ENCODE measurements around the gene SLCO1B1. TPM values are rescaled to one million over a fixed set of nuclear protein-coding genes. Genes with fewer than 3 reads are reported as not detected.

SLCO1B1 gene
- total and polyA plus RNA-seq, 2 of the 8 experiments (the other 6 are each of a cell fraction or from before 2014, with no cell fraction given) = 0.13 TPM; not detected in 1

GRCh38 chr12:21138016-21138415 is 7.0 kb downstream of the SLCO1B1 start:
- Histone ChIP-seq H3K36me3 (ENCODE audit: control insufficient read depth in 2 of 4, insufficient read depth in 4 of 4, low read length in 3 of 4) (no peaks in the 10 kb centered on the region; a peak in 2 of 8 replicates), H3K9me3 (ENCODE audit: insufficient read depth in 2 of 2, low read depth in 1 of 2, low read length in 1 of 2) (peaks cover 6 to 8% of the 10 kb centered on the region in 2 experiments; a peak in 3 of 4 replicates), H3K9ac (replicated peaks in 1 of 4; ENCODE audit: extremely low read depth in 1 of 4, low read depth in 3 of 4, low read length in 3 of 4) (no peak overlapping the region), H2AFZ (ENCODE audit: low read length) (no peak overlapping the region), H2BK5ac (ENCODE audit: low read depth, low read length) (no peak overlapping the region), H3K23ac (ENCODE audit: insufficient read length) (no peak overlapping the region), H3K4ac (replicated peaks; ENCODE audit: insufficient read length, low read depth, low read length) (no peak overlapping the region), H2BK15ac (ENCODE audit: low read length) (no peak overlapping the region), H3K4me1 (replicated peaks in 1 of 4; ENCODE audit: control insufficient read depth in 3 of 4, insufficient read depth in 4 of 4, low read length in 3 of 4) (no peaks in the 10 kb centered on the region), H3K23me2 (ENCODE audit: low read depth, low read length) (no peaks in the 10 kb centered on the region), H3K79me1 (ENCODE audit: low read depth, low read length) (no peaks in the 10 kb centered on the region), H4K5ac (ENCODE audit: insufficient read length, low read depth, low read length) (no peak overlapping the region), H3K4me3 (ENCODE audit: extremely low read depth in 1 of 4, insufficient read depth in 2 of 4, low read depth in 3 of 4, low read length in 4 of 4) (no peak overlapping the region), H2BK12ac (ENCODE audit: low read depth, low read length) (no peak overlapping the region), H2BK120ac (replicated peaks; ENCODE audit: low read depth, low read length) (no peak overlapping the region), H3K4me2 (ENCODE audit: insufficient read depth in 1 of 2, low read depth in 2 of 2, low read length in 2 of 2) (no peak overlapping the region), H3K14ac (ENCODE audit: insufficient read length) (no peak overlapping the region), H3K18ac (ENCODE audit: extremely low read depth, low read length) (no peak overlapping the region), H4K20me1 (replicated peaks in 1 of 2; ENCODE audit: control insufficient read depth in 1 of 2, insufficient read depth in 2 of 2, low read length in 2 of 2) (no peaks in the 10 kb centered on the region), H2AK5ac (ENCODE audit: low read depth, low read length) (no peak overlapping the region), H4K91ac (replicated peaks; ENCODE audit: insufficient read length, low read length) (no peak overlapping the region), H3K27ac (ENCODE audit: low read depth, low read length) (no peak overlapping the region), H3K27me3 (replicated peaks in 1 of 4; ENCODE audit: control insufficient read depth in 3 of 4, extremely low read depth in 1 of 4, insufficient read depth in 3 of 4, low read length in 3 of 4) (no peaks in the 10 kb centered on the region), H2BK20ac (ENCODE audit: low read length) (no peak overlapping the region), H3K56ac (replicated peaks; ENCODE audit: insufficient read length, low read depth, low read length) (no peak overlapping the region), H3K79me2 (ENCODE audit: control insufficient read depth in 1 of 2, insufficient read depth in 2 of 2, low read length in 2 of 2) (no peaks in the 10 kb centered on the region), H4K8ac (ENCODE audit: extremely low read depth, insufficient read depth, low read length) (no peak overlapping the region)
- CTCF ChIA-PET (ENCODE audit: partially characterized antibody) = no interaction called here
- DNase-seq (ENCODE audit: low read depth in 1 of 2, low spot score in 2 of 2) (no peak), FAIRE-seq (no peak)
- 97% methylated on average over 2 of the region's 2 CpGs; no CpG with 5 or more reads in 1 of the 2 experiments for WGBS, 2 experiments (ENCODE audit: extremely low coverage in 1 of 2, insufficient coverage in 1 of 2, insufficient read length in 1 of 2, insufficient replicate concordance in 2 of 2, low coverage in 1 of 2, low lambda C conversion rate in 2 of 2, missing lambda C conversion rate in 1 of 2)
- POLR2A ChIA-PET (ENCODE audit: partially characterized antibody) = no interaction called here
- TF ChIP-seq SIRT6 (IDR thresholded peaks at IDR 0.05; ENCODE audit: low read length) (no peak), ATF3 (IDR thresholded peaks at IDR 0.05; ENCODE audit: insufficient read depth, low read depth, low read length) (no peak), EP300 (IDR thresholded peaks at IDR 0.05; ENCODE audit: borderline replicate concordance in 1 of 2, low read depth in 2 of 2, low read length in 2 of 2) (no peak), EZH2 (IDR thresholded peaks at IDR 0.05; ENCODE audit: low read depth, low read length, severe bottlenecking) (no peak), ATF2 (IDR thresholded peaks at IDR 0.05; ENCODE audit: low read length) (no peak), SP4 (IDR thresholded peaks at IDR 0.05; ENCODE audit: low read length) (no peak), RAD21 (IDR thresholded peaks at IDR 0.05 in 1 of 2, conservative IDR thresholded peaks at IDR 0.05 in 1 of 2; ENCODE audit: low read depth in 2 of 2, low read length in 2 of 2) (no peak), SP2 (IDR thresholded peaks at IDR 0.05; ENCODE audit: low read length) (no peak), CHD1 (IDR thresholded peaks at IDR 0.05; ENCODE audit: low read depth, low read length) (no peak), HDAC2 (IDR thresholded peaks at IDR 0.05; ENCODE audit: borderline replicate concordance in 1 of 2, low read depth in 2 of 2, low read length in 2 of 2) (no peak), GABPA (IDR thresholded peaks at IDR 0.05; ENCODE audit: borderline replicate concordance, insufficient read depth, low read length) (no peak)

Data from H1 (cell line).